GM12875 (cell line): ENCODE data around the gene KIF1B.

Experiments used
- H3K4me3 ChIP-seq: one replicate; pipeline ENCODE4 v1.5.1; 2011; ENCODE audit warnings: low read depth, low read length, control low read depth
- TF ChIP-seq, protein P1 (sequence below): IDR thresholded peaks from 2 replicates; pipeline ENCODE4 v1.5.1; 2011; ENCODE audit warnings: low read depth, mild to moderate bottlenecking, control low read depth, inconsistent platforms, low read length, moderate library complexity, borderline replicate concordance; ENCODE audit not compliant: insufficient read depth

Gene KIF1B

DNA sequence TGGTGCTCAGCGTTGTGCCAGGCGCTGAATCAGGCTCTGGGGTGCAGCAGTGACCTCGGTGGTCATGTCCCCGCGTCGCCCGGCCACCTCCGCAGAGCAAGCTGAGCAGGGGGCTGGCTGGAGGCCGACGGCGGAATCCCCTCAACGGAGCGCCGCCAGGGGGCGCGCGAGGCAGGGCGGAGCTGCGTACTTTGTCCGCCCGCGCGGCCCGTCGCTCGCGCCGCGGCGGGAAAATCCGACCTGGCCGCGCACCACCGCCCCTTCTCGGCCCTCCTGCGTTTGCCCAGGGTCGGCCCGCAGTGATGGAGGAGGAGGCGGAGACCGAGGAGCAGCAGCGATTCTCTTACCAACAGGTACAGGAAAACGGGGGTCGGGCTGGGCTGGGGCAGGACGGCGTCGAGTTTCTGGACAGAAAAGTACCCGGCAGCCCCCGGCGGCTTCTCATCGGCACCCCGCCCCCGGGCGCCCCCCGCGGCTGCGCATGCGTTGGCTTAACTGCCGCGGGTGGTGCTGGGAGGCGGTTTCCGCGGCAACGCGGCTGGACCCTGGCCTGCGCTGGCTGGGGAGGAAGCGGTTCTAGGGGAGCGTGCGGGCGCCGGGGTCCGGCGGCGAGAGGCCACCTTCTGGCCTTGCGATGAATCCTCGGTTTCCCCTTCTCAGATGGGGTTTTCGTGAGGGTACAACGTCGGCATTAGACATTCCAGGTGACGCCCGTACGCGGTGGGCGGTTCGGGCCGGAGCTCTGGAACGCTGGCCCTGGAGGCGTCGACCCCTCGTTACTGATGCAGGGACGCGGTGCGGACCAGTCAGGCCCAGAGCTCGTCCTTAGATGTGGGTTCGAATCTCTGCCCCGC is 220.1 kb downstream of the KIF1B start, which contains the start of gene CENPS:
CENPS (plus strand) TSS at position 218 of the 854 bp plus-strand sequence; CDS start at position 303, 85 bp downstream.
- TF ChIP-seq, protein P1, sequence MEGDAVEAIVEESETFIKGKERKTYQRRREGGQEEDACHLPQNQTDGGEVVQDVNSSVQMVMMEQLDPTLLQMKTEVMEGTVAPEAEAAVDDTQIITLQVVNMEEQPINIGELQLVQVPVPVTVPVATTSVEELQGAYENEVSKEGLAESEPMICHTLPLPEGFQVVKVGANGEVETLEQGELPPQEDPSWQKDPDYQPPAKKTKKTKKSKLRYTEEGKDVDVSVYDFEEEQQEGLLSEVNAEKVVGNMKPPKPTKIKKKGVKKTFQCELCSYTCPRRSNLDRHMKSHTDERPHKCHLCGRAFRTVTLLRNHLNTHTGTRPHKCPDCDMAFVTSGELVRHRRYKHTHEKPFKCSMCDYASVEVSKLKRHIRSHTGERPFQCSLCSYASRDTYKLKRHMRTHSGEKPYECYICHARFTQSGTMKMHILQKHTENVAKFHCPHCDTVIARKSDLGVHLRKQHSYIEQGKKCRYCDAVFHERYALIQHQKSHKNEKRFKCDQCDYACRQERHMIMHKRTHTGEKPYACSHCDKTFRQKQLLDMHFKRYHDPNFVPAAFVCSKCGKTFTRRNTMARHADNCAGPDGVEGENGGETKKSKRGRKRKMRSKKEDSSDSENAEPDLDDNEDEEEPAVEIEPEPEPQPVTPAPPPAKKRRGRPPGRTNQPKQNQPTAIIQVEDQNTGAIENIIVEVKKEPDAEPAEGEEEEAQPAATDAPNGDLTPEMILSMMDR = peak; percentile 99
- peak within 1 kb of the TSS; percentile 90 for H3K4me3 ChIP-seq
